Retina (tissue), 1 donor: ENCODE data around the gene PCYOX1L.
"Not testable (repeated sequence)": the region's sequence is repeated elsewhere in the genome, so short reads cannot be mapped to it uniquely, and the experiment has no call there.

Source experiments
- DNase-seq: peaks from one replicate; pipeline ENCODE4 v3.0.0-alpha.2; 2016

Gene PCYOX1L

DNA sequence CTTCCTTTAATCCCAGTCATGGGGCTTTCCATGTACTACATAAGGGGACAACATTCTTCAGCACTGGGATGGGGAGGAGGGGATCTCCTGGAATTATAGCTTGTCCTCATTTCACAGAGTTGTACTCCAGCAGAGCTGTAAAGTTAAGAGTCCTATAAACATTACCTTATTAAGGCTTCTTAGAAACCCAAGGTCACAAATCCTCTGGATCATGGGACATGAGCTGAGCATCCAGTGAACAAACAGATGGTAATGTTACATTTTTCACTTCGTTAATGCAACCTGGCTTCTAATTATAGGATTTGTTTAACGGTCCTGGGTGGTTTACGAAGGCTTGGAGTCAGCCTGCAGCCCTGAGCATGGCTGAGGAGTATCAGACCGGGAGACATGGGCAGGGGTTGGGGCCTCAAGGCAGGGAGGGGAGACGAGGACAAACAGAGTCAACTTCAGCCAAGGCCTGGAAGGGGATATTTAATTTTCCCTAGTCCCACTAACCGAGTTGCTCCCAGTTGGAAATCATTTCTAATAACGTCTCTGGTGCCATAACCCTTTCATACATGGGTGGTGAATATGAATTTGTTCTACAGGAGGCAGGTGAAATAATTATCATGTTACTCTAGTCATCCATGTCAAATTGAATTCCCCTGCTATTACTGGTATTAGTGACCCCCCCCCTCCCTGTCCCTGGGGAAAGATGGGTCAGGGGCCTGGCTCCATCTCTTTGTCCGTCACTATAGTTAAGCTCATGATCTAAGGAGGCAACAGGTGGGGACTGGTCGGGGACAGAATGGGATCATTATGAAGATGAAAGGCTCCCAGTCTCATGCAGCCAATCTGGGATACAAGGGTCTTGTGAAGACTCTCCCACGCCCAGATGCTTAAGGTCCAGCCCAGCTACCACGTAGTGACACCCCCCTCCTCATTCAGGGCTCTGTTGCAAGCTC, 32.0 kb downstream of the PCYOX1L start:
- no peak for DNase-seq

DNA sequence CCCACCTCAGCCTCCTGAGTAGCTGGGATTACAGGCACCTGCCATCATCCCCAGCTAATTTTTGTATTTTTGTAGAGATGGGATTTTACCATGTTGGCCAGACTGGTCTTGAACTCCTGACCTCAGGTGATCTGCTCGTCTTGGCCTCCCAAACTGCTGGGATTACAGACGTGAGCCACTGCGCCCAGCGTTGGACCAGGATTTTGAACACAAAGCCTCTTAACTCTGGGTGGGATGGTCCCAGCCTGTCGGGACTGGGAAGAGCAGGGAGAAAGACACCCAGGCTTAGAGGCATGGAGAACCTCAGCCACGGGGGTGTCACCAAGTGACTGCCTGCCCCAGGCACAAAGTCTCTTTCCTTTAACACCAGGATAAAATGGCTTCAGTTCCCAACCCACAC, 33.2 kb downstream of the PCYOX1L start:
- DNase-seq: not testable (repeated sequence)

DNA sequence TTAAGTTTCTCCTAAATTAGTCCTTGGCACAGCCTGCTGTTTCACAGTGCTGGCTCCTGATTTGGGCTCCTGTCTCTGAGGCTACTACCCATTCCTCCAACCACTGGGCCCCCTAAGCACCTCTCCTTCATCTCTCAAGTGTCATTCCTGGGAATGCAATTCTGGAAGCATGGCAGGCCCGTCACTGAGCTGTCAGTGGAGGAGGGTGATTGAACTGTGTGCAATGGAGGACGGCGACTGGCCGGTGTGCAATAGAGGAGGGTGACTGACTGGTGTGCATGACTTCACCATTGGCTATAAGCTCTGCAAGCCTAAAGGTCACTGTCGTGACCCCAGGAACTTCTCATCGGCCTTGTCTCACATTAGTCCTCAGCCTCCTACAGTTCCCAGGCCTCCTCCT, 33.7 kb downstream of the PCYOX1L start:
- DNase-seq: no peak

DNA sequence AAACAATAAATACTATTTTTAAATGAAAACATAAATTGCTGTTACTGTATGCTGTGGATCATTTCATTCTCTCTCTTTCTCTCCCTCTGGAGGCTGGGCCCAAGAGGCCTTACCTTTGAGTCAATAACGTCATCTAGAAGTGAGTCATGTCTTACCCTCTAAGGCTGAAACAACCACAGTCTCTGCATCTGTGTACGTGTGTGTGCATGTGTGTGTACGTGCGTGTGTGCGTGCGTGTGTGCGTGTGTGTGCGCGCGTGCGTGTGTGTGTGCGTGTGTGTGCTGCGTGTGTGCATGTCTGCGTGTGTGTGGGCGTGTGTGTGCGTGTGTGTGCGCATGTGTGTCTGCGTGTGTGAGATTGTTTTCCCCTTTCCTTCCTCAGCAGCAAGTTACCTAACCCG, 34.9 kb downstream of the PCYOX1L start:
- DNase-seq: no peak

DNA sequence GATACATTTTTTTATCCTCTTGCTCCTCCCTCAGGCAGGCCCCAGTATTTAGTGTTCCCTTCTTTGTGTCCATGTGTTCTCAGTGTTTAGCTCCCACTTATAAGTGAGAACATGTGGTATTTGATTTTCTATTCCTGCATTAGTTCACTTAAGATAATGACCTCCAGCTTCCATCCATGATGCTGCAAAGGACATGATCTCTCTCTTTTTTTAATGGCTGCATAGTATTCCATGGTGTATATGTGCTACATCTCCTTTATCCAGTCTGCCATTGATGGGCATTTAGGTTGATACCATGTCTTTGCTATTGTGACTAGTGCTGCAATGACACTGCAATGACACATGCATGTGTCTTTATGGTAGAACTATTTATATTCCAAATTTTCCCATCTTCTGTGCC, 37.1 kb downstream of the PCYOX1L start:
- not testable (repeated sequence) for DNase-seq

DNA sequence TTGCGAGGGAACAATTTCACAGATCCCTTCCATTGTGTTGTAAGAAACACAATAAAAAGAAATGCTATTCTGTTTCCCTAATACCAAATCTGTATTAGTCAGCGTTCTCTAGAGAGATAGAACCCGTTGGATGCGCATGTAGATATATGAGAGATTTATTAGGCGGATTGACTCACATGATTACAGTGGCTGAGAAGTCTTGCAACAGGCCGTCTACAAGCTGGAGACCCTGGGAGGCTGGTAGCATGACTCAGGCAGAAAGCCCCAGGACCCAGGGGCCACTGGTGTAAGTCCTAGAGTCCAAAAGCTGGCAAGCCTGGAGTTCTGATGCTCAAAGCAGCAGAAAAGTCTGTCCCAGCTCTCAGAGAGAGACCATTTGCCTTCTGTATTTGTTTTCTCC, 39.7 kb downstream of the PCYOX1L start:
- DNase-seq: no peak

DNA sequence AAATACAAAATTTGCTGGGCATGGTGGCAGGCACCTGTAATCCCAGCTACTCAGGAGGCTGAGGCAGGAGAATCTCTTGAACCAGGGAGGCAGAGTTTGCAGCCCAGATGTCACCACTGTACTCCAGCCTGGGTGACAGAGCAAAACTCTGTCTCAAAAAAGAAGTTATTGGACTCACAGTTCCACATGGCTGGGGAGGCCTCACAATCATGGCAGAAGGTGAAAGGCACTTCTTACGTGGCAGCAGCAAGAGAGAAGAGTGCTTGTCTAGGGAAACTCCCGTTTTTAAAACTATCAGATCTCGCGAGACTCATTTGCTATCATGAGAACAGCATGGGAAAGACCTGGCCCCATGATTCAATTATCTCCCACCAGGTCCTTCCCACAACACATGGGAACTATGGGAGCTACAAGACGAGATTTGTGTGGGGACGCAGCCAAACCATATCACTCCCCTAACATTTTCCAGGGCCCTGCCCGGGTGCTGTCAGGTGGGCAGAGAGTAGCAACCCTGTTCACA, 41.0 kb downstream of the PCYOX1L start:
- not testable (repeated sequence) for DNase-seq

DNA sequence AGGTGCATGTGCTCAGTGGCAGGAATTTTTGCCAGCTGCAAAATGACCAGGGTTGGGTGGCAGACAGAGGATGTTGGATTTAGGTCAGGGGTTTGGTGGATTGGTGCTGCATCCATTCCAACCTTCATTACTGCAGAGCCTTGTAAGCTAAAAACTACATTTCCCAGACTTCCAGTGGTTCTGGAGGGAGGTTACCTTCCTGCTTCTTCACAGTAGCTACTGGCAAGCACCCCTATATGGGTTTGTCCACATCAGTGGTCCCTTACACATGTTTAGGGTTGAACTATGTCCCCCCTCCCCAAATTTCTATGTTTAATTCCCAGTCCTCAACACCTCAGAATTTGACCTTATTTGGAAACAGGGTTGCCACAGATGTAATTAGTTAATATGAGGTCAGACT, 41.9 kb downstream of the PCYOX1L start:
- DNase-seq: no peak

DNA sequence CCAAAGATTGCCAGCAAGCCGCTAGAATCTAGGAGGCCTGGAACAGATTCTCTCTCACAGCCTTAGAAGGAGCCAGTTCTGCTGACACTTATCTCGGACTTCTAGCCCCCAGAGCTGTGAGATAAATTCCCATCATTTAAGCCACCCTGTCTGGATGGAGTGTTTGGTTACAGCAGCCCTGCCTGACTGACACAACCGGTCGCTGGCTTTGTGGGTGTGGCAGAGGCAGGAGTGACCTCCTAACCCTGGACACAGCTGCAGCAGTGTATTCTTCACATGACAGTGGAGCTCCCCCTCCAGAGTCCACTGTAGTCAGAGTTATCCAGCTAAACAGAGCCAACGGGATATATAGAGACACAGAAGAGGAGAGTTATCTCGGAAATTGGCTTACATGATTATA, 42.5 kb downstream of the PCYOX1L start:
- DNase-seq: no peak

DNA sequence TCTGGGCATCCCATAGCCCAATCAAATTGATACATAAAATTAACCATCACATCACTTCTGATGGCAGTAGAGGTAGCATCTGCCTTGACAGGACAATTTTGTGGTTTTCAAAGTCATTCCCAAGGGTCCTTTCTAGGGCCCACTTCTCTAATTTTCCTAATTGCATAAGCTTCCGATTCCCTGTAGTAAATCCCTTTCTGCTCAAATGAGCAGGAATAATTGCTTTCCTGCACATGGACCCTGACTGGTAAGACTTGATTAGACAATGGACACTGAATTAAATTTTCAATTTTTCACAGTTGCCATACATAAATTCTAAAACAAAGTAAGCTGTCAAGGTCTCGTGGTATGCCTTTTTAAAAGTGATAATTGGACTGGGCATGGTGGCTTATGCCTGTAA, 43.2 kb downstream of the PCYOX1L start:
- DNase-seq: no peak

DNA sequence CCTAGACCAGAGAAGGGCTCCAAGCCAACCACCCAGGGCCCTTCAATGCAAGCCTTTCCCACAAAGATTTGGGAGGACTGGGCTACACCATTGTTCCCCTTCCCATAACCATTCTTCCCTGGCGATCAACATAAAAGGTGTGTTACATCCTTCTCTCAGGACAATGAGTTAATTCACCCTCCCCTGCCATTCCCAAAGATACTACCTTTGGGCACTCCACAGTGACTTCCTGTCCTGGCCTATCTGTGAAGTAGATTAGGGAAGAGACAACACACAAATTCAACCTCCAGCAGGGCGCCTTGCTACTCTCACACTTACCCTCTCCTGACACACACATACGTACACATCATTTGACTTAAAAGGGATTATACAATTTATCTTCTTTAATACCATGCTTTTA, 44.4 kb downstream of the PCYOX1L start:
- no peak for DNase-seq

DNA sequence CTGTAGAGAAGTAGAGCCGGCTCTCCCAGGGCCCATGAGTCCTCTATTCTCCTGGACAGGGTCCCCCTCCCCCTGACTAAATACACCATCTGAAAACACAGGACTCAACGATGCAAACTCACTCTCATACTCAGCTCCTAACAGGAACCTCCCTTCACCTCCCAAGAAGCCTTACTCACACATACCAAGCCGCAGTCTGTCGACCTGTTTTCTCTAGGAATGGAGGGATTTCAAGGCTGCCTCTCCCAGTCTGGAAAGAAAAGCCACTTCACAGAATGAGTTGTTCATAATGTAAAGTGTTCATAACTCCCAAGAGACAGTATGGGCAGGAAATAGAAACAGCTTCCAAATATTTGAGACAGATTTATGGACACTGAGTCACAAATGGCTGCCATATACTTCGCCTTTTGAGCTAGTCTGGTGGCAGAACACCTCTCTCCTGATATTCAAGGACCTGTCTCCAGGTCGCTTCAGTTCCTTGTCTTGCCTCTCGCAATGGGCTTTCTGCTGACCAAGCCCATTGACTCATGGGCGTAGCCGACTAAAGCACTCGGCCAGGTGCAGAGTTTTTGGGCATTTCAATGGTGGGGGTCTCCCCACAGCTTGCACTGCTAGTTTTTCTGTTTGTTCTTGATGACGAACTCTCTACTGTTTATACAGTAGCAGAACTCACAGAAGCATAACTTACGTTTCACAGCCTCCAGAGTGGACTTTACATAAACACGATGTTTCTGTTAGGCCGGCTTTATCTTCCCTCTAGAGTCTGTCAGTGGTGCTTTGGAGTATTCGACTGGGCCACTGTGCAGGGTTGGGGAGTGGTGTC, 46.3 kb downstream of the PCYOX1L start:
- DNase-seq: no peak

DNA sequence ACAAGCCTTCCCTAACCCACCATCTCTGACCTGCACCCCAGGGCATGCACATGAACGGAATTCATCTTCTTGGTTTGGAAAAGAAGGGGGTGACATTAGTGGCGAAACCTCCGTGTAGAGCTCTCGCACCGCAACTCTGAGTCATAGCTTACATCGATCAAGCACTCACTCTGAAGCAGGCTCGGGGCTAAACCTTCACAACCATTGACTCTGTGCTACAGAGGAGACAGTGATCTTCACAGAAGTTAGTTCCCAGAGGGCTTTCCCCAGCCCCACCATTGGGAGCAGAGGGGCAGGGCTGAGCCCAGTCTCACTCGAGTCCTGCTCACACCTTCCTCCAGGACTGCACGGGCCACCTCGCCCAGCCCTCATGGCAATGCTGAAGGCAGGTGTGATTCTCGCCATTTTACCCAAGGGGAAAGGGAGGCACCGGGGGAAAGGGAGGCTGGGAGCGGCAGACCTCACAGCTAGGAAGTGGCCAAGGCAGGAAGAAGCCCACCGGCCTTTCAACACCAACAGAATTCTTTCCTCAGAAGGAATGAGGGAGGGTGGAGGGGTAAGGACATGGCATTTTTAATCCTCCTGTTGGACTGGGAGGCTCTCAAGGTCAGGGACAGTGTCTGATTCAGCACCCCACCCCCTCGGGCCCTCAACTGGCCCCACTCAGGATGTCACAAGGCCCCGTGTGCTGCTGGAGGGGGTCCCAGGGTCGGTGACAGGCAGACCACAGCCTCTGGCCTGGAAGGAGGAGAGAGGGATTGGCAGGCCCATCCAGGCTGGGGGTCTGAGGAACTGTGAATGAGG, 47.1 kb downstream of the PCYOX1L start:
- DNase-seq: no peak

DNA sequence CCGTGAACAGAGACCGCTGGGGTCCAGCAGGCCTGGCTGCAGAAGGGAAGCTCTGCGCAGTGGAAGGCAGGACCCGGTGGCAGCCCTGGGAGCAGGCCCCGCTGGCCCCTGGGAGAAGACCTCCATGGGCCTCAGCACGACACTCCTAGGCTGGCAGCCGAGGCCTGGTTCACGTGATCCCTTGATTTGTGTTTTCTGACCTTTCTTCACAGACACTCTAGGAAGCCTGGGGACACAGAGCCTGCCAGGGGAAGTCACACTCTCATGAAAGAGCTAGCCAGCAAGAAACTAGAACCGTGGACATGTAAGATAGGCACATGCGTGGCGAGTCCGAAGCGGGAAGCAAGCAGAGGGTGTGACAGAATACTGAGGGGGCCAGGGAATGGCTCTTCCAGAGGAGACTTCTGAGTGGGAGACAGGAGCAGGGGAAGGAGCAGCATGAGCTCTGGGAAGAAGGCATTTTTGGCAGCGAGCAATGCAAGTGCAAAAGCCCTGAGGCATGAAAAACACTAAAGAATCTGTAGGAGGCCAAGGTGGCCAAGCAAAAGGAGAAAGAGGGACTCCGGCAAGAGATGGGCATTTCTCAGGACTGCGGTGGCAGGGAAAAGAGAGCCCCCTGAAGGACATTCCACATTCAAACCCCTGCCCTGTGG, 47.8 kb downstream of the PCYOX1L start:
- DNase-seq: no peak

DNA sequence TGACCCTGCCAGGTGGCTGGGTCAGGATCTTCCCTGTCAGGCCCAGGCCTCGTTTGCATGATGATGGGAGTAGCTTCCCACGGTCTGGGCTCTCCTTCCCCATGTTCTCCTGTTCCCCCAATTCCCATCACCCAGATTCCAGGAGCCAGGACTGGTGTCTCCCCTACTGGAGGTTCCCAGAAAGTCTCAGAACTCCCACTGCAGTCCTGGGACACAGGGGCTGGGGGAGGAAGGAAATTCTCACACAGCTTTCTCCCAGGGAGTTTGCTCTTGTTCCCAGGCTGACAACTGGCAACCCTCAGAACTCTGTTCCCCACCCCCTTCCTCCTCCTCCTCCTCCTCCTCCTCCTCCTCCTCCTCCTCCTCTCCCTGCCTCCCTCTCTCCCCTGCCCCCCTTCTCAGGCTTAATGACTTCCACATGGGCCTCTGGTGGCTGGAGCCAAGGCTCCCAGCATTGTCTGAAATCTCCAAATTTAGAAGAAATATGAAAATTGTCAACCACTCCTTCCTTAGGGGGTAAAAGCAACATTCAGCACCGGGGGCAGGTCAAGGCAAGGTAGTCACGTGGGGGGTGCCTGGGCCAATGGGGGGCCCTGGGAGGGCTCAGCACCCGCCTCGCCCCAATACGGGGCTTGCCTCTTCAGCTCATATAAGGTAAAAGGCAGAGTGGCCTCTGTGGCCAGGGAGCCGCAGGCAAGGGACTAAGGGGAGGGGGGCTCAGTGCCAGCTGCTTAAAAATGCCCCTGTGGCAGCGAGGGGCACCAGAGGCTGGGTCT, 48.5 kb downstream of the PCYOX1L start:
- DNase-seq: no peak

DNA sequence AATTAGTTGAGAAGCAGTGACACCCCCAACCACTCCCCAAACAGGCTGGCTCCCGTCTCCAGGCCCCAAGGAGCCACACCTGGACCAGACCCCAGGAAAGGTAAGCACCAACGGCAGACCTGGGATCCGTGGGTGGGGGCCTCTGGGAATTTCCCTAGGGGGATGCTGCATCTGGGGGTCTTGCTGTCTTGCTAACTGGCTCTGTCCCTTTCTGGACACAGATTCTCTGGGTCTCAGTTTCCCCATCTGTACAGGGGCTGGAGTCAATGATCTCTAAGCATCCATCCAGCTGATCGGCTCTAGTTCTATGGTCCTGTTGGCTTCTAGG, 49.1 kb downstream of the PCYOX1L start:
- no peak for DNase-seq

DNA sequence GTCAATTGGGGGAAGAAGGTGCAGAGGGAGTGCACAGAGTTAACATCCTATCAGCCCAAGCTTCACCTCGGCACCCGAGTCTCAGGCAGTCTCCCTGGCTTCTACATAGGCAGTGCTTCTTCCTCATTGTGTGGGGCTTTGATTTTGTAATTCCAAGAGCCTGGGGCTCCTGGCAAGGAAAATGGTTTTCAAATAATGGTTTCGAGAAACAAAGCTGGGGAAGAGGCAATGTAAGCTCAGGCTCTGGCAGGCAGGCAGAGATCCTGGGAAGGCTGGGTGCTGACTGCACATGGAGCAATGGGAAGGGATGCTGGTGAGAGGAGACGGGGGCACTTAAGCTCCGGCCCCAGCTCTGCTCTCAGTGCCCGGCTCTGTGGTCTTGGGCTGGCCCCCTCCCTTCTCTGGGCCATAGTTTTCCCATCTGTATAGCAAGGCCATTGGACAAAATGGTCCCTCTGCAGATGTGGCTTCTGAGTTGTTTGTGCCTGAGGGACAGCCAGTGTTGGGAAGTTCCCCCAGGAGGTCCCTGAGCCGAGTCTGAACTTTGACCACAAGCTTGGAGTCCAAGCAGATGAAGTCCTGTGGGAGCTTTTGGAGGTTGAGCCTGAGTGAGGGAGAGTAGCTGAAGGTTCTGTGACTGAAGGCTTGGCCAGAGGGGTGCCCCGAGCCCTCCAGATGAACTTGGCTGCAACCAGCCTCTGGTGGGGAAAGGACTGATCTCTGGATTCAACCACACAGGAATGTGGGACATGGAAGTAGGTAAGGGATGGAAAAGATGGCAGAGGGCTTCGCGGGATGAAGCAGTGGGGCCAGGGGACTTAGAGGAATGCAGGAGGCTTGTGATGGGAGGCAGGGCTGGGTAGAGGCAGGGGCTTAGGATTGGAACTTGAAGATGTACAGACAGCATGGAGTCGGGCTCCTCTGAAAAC, 49.7 kb downstream of the PCYOX1L start:
- no peak for DNase-seq

DNA sequence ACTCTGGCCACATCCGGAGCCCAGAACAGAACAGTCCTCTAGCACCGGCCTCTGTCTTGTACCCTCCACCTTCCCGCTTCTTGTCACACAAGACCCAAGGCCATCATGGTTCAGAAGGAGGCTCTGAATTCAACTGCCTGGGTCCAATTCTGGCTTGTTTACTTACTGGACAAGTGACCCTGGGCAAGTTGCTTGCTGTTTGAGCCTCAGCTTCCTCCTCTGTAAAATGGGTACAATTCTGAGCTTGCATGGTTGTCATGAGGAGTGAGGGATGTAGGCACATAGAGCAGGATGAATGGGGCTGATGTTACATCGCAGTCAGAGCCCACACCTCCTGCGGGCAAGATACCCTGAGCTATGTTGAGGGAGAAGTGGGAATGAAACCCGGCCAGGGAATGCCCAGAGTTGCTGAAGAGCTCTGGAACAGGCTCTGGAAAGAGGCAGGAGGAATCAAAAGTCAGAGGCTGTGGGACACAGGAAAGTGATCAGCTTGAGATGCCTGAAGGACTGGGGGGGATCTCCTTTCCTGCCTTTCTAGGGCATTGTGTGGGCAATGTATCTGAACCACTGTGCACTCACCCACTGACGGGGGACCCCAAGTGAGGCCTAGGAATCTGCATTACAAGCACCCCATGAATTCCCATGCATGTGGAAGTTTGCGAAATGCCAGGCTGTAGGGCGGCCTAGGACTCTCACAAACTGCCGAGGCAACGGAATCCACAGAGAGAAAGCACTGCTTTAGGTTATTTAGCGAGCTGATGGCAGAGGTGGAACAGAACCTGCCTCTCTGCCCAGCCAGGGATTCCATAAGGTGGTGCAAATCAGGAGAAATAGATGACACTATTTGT, 50.6 kb downstream of the PCYOX1L start:
- DNase-seq: no peak

DNA sequence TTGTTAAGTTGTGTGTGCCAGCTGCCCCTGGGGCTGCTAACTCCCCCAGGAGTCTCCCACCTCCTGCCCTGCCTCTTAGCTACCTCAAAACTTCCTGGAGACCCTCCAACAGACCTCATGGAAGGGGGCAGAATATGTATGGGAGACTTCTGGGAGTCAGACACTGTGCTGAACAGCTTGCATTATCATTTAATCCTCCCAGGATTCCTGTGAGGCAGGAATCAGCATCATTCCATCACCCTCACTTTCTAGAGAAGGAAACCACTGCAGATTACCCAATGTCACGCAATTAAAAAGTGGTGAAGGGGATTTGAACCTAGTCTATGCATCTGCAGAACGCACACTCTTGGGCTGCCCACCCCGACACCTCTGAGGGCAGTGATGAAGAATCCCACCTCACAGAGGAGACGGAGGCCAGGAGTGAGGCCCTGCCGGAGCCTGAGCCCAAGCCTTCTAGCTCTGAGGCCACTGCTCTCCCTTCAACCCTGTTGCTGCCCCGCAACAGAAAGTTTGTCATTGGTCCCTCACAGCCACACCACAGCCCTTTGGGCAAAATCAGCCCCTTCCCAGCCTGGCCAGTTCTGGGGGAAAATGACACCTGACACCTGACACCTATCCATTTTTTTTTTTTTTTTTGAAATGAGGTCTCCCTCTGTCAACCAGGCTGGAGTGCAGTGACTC, 51.6 kb downstream of the PCYOX1L start:
- DNase-seq: no peak
